HuH-7.5 (cell line): ENCODE measurements around the gene P2RX4.
"Not testable (repeated sequence)": the region's sequence is repeated elsewhere in the genome, so short reads cannot be mapped to it uniquely, and the experiment has no call there.

Source experiments
- DNase-seq: peaks from one replicate; pipeline ENCODE4 v3.0.0; 2011; ENCODE audit warnings: low spot score

Gene P2RX4

GRCh38 chr12:121277374-121277759 is 67.4 kb downstream of the P2RX4 start:
- DNase-seq, result no peak

GRCh38 chr12:121278169-121279070 is 68.5 kb downstream of the P2RX4 start:
- no peak for DNase-seq

DNA sequence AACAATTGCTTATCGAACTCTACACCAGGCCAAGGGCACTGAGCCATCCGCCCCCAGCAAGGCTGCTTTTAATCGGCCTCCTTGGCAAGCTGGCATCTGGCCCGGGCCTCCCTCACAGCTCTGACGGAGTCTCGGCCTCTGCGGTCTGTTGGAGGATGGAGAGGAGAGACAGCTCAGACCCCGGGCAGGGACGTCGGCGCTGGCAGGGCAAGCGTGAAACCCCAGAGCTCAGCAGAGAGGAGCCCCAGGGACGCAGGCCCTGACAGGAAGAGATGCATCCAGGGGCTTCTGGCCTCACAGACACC is 69.1 kb downstream of the P2RX4 start:
- DNase-seq, result no peak

- no peak for DNase-seq
Measured at GRCh38 chr12:121279507-121279915, 69.6 kb downstream of the P2RX4 start.

DNA sequence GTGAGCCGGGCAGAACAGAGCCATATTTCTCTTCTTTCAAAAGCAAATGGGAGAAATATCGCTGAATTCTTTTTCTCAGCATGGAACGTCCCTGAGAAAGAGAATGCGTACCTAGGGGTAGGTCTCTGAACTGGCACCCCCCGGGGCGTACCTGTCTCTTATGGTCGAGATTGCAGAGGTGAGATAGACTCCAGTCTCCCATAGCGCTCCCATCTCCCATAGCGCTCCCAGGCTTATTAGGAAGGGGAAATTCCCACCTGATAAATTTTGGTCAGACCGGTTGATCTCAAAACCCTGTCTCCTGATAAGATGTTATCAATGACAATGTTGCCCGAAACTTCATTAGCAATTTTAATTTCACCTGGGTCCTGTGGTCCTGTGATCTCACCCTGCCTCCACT is 70.6 kb downstream of the P2RX4 start:
- not testable (repeated sequence) for DNase-seq

DNA sequence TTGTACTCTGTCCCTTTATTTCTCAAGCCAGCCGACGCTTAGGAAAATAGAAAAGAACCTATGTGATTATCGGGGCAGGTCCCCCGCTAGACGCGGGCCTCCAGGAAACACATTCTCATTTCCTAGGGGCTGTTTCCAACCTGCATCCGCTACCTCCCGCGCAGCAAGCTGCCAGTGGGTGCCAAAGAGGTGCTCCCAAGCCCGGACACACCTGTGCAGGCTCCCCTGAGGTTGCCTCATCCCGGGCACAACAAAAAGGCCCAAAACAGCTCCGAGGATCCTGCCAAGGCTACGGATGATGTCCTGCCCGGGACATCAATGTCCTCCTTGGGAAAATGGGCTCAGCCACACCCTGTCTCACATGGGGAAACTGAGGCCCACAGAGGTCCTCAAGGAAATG is 71.2 kb downstream of the P2RX4 start:
- not testable (repeated sequence) for DNase-seq

- DNase-seq, result no peak
Measured at GRCh38 chr12:121282072-121282742, 72.3 kb downstream of the P2RX4 start.

DNA sequence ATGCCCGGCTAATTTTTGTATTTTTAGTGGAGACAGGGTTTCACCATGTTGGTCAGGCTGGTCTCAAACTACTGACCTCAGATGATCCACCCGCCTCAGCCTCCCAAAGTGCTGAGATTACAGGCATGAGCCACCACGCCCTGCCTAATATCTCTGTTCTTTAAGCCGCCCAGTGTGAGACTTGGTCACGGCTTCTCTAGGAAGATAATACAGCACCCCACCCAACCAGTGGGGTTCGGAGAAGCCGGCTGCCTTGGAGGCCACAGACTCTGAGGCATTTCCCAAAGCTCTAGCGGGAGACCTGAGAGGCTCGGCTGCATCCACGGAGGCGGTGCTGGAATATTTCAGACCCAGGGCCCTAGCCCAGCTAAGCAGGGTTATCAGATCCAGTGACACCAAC is 73.0 kb downstream of the P2RX4 start:
- DNase-seq, result not testable (repeated sequence)

DNA sequence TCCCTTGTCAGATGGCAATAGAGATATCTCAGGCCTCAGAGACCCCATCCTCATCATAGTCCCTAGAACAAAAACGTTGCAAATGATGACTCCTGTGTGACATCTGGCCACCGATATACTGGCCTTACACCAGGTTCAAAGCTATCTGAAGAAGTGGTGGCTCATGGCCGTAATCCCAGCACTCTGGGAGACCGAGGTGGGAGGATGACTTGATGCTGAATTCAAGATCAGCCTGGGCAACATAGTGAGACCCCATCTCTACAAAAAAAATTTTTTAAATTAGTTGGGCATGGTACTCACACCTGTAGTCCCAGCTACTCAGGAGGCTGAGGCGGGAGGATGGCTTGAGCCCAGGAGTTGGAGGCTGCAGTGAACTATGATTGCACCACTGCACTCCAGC is 73.5 kb downstream of the P2RX4 start:
- no peak for DNase-seq
